Measurements from ENCODE around the gene FOXO3.

GRCh38 chr6:108608453-108609275 lies 47.9 kb downstream of the FOXO3 start:
- TF ChIP-seq POLR2A (IDR thresholded peaks at IDR 0.05; ENCODE audit: low read depth, low read length) (no peak), CTCF (IDR thresholded peaks at IDR 0.05; ENCODE audit: extremely low read depth in 1 of 2, insufficient read depth in 1 of 2, low read depth in 1 of 2, low read length in 2 of 2) (no peak), MYC (IDR thresholded peaks at IDR 0.05; ENCODE audit: low read depth, low read length) (no peak), POLR2AphosphoS5 (IDR thresholded peaks at IDR 0.05; ENCODE audit: insufficient read depth, low read depth, low read length) (no peak), EZH2 (IDR thresholded peaks at IDR 0.05; ENCODE audit: borderline replicate concordance, low read depth, low read length, severe bottlenecking) (no peak), JUN (IDR thresholded peaks at IDR 0.05; ENCODE audit: borderline replicate concordance, insufficient read depth, insufficient read length, low read depth) (no peak), MAX (IDR thresholded peaks at IDR 0.05; ENCODE audit: insufficient read depth, insufficient read length) (no peak), FOS (IDR thresholded peaks at IDR 0.05; ENCODE audit: borderline replicate concordance, insufficient read depth, low read length) (no peak), GATA2 (IDR thresholded peaks at IDR 0.05; ENCODE audit: insufficient read depth, insufficient read length, low read depth, low read length) (no peak)
